OCI-LY1 (cell line): ENCODE data around the gene DTNB.

ENCODE experiments used
- H2AFZ ChIP-seq: fragments of 200-600 bp; sonication (generic), shearing (Covaris generic); 2 replicates; pipeline ENCODE4 v1.6.0; 2014; ENCODE audit warnings: antibody characterized with exemption, mild to moderate bottlenecking, low read length
- H3F3A ChIP-seq: fragments of 200-600 bp; sonication (generic), shearing (Covaris generic); 2 replicates; pipeline ENCODE4 v1.6.0; 2014; ENCODE audit warnings: mild to moderate bottlenecking, antibody characterized with exemption, low read length, moderate library complexity; ENCODE audit not compliant: insufficient read depth
- H3K27ac ChIP-seq: fragments of 200-600 bp; sonication (generic); 2 replicates; pipeline ENCODE4 v1.5.1; 2014; ENCODE audit warnings: low read length, mixed run types, mild to moderate bottlenecking, low read depth; ENCODE audit not compliant: poor library complexity, severe bottlenecking
- H3K27me3 ChIP-seq: fragments of 200-600 bp; sonication (generic); 2 replicates; pipeline ENCODE4 v1.6.0; 2014; ENCODE audit warnings: antibody characterized with exemption, mild to moderate bottlenecking, low read length, moderate library complexity; ENCODE audit not compliant: insufficient read depth
- H3K36me3 ChIP-seq: fragments of 200-600 bp; sonication (generic); 2 replicates; pipeline ENCODE4 v1.6.1; 2014; ENCODE audit warnings: mild to moderate bottlenecking, antibody characterized with exemption, low read length, moderate library complexity, mixed read lengths; ENCODE audit not compliant: insufficient read depth
- H3K4me1 ChIP-seq: fragments of 200-600 bp; sonication (generic); 2 replicates; pipeline ENCODE4 v1.5.1; 2014; ENCODE audit warnings: mild to moderate bottlenecking, low read length, moderate library complexity; ENCODE audit not compliant: insufficient read depth, severe bottlenecking
- H3K4me2 ChIP-seq: fragments of 200-600 bp; sonication (generic), shearing (Covaris generic); 2 replicates; pipeline ENCODE4 v1.6.1; 2014; ENCODE audit warnings: low read length
- H3K4me3 ChIP-seq: fragments of 200-600 bp; sonication (generic); 2 replicates; pipeline ENCODE4 v1.5.1; 2014; ENCODE audit warnings: low read length, low read depth, mild to moderate bottlenecking, mixed read lengths; ENCODE audit not compliant: poor library complexity, severe bottlenecking
- H3K79me2 ChIP-seq: fragments of 200-600 bp; shearing (Covaris generic); 2 replicates; pipeline ENCODE4 v1.6.1; 2016; ENCODE audit warnings: mixed run types, low read length, mixed read lengths; ENCODE audit not compliant: insufficient read depth
- H3K9ac ChIP-seq: fragments of 200-600 bp; sonication (generic), shearing (Covaris generic); 2 replicates; pipeline ENCODE4 v1.6.1; 2014; ENCODE audit warnings: mild to moderate bottlenecking, low read length, mixed read lengths
- H3K9me2 ChIP-seq: fragments of 200-600 bp; sonication (generic), shearing (Covaris generic); 2 replicates; pipeline ENCODE4 v1.6.1; 2014; ENCODE audit warnings: low read depth, mild to moderate bottlenecking, low read length, mixed read lengths
- H3K9me3 ChIP-seq: fragments of 200-600 bp; shearing (Covaris generic); 2 replicates; pipeline ENCODE4 v1.6.1; 2014; ENCODE audit warnings: low read length, mixed read lengths
- H4K20me1 ChIP-seq: fragments of 200-600 bp; sonication (generic), shearing (Covaris generic); 2 replicates; pipeline ENCODE4 v1.6.0; 2016; ENCODE audit warnings: mild to moderate bottlenecking, low read length; ENCODE audit not compliant: insufficient read depth
- CTCF ChIP-seq: fragments of 200-600 bp; sonication (generic), shearing (Covaris generic); IDR thresholded peaks from 2 replicates; pipeline ENCODE4 v1.5.1; 2017; ENCODE audit warnings: mild to moderate bottlenecking, antibody characterized with exemption, low read length, moderate library complexity, mixed read lengths
- EZH2 ChIP-seq: fragments of 200-600 bp; sonication (generic), shearing (Covaris generic); IDR thresholded peaks from 2 replicates; pipeline ENCODE4 v1.8.0; 2017; ENCODE audit warnings: borderline replicate concordance, mixed run types, mild to moderate bottlenecking, antibody characterized with exemption, low read length, moderate library complexity, mixed read lengths

DTNB gene

GRCh38 chr2:25336383-25336841, 337.0 kb downstream of the DTNB start:
- peaks cover 6% of the 10 kb centered on the region for H3K4me1 ChIP-seq
- H3F3A ChIP-seq: no peaks in the 10 kb centered on the region
- no peak overlapping the region for H3K4me2 ChIP-seq
- no peak overlapping the region for H3K9ac ChIP-seq
- H4K20me1 ChIP-seq: no peaks in the 10 kb centered on the region
- peaks cover 4% of the 10 kb centered on the region; the same call in 1 of the 2 replicates for H3K27me3 ChIP-seq
- no peaks in the 10 kb centered on the region for H3K9me2 ChIP-seq
- no peak overlapping the region for H3K4me3 ChIP-seq
- H3K9me3 ChIP-seq: no peaks in the 10 kb centered on the region
- no peak overlapping the region for H3K27ac ChIP-seq
- H3K79me2 ChIP-seq: no peaks in the 10 kb centered on the region
- no peak overlapping the region for H2AFZ ChIP-seq
- H3K36me3 ChIP-seq: no peaks in the 10 kb centered on the region
- no peak for TF ChIP-seq EZH2
- TF ChIP-seq CTCF: no peak

GRCh38 chr2:25335971-25336370, 337.4 kb downstream of the DTNB start:
- Histone ChIP-seq H3K27me3 (peaks cover 7% of the 10 kb centered on the region; the same call in 1 of the 2 replicates), H3K4me1 (peaks cover 6% of the 10 kb centered on the region), H4K20me1 (no peaks in the 10 kb centered on the region), H3F3A (no peaks in the 10 kb centered on the region), H3K27ac (no peak overlapping the region), H3K4me3 (no peak overlapping the region), H3K79me2 (no peaks in the 10 kb centered on the region), H3K9me2 (no peaks in the 10 kb centered on the region), H3K9me3 (no peaks in the 10 kb centered on the region), H2AFZ (no peak overlapping the region), H3K9ac (no peak overlapping the region), H3K4me2 (no peak overlapping the region), H3K36me3 (no peaks in the 10 kb centered on the region)
- no peak for TF ChIP-seq CTCF

GRCh38 chr2:25335204-25335603, 338.2 kb downstream of the DTNB start:
- Histone ChIP-seq H3K27ac (no peak overlapping the region), H3K27me3 (peaks cover 8% of the 10 kb centered on the region; the same call in 1 of the 2 replicates), H3F3A (no peaks in the 10 kb centered on the region), H3K4me1 (peaks cover 2% of the 10 kb centered on the region), H3K4me2 (no peak overlapping the region), H3K9ac (no peak overlapping the region), H3K9me2 (no peaks in the 10 kb centered on the region), H3K4me3 (no peak overlapping the region), H3K79me2 (no peaks in the 10 kb centered on the region), H3K9me3 (no peaks in the 10 kb centered on the region), H2AFZ (no peak overlapping the region), H3K36me3 (no peaks in the 10 kb centered on the region), H4K20me1 (no peaks in the 10 kb centered on the region)
- TF ChIP-seq EZH2: no peak
- no peak for TF ChIP-seq CTCF
